Iris pigment epithelial cell (primary cell): ENCODE measurements around the gene AGO3.
A peak's percentile ranks its signal among the peaks of the same experiment; 100 is the strongest.
"Not testable (repeated sequence)": the region's sequence is repeated elsewhere in the genome, so short reads cannot be mapped to it uniquely, and the experiment has no call there.

Source experiments
- DNase-seq: peaks from one replicate; pipeline ENCODE4 v3.0.0-alpha.2; 2011; ENCODE audit warnings: low read depth

Gene AGO3

GRCh38 chr1:35925741-35926140, 5.2 kb upstream of the AGO3 start:
- peak; percentile 73 for DNase-seq

GRCh38 chr1:35927472-35927871, 3.4 kb upstream of the AGO3 start:
- no peak for DNase-seq

- peak; percentile 63 for DNase-seq
Observed at GRCh38 chr1:35929730-35930592, 944 bp upstream of the AGO3 start.

GRCh38 chr1:35931446-35932157, 697 bp downstream of the AGO3 start:
- DNase-seq, result peak; percentile 18

GRCh38 chr1:35932158-35932636, 1.3 kb downstream of the AGO3 start:
- no peak for DNase-seq

- no peak for DNase-seq
Observed at GRCh38 chr1:35932941-35933340, 2.0 kb downstream of the AGO3 start.

GRCh38 chr1:35935442-35936388, 4.8 kb downstream of the AGO3 start:
- peak; percentile 35 for DNase-seq

GRCh38 chr1:35936838-35937237, 5.9 kb downstream of the AGO3 start:
- peak; percentile 51 for DNase-seq

GRCh38 chr1:35939484-35939883, 8.6 kb downstream of the AGO3 start:
- DNase-seq, result no peak

GRCh38 chr1:35945327-35945726, 14.4 kb downstream of the AGO3 start:
- DNase-seq, result no peak

- DNase-seq, result no peak
Observed at GRCh38 chr1:35947547-35947946, 16.6 kb downstream of the AGO3 start.

- no peak for DNase-seq
Observed at GRCh38 chr1:35958558-35958957, 27.7 kb downstream of the AGO3 start.

GRCh38 chr1:35959304-35959703, 28.4 kb downstream of the AGO3 start:
- DNase-seq, result no peak

GRCh38 chr1:35962952-35963351, 32.0 kb downstream of the AGO3 start:
- no peak for DNase-seq

GRCh38 chr1:35964277-35964676, 33.4 kb downstream of the AGO3 start:
- DNase-seq, result not testable (repeated sequence)

- DNase-seq, result no peak
Observed at GRCh38 chr1:35968396-35968795, 37.5 kb downstream of the AGO3 start.

GRCh38 chr1:35971601-35972000, 40.7 kb downstream of the AGO3 start:
- DNase-seq, result peak; percentile 8

- DNase-seq, result peak; percentile 14
Observed at GRCh38 chr1:35972631-35973030, 41.7 kb downstream of the AGO3 start.

GRCh38 chr1:35980090-35980489, 49.2 kb downstream of the AGO3 start:
- DNase-seq, result no peak

GRCh38 chr1:35988237-35988636, 57.3 kb downstream of the AGO3 start:
- no peak for DNase-seq

- DNase-seq, result no peak
Observed at GRCh38 chr1:36006941-36007500, 76.1 kb downstream of the AGO3 start.

- DNase-seq, result no peak
Observed at GRCh38 chr1:36007741-36008140, 76.8 kb downstream of the AGO3 start.
